Panc1 (cell line): Measurements from ENCODE around the gene FBRSL1.

Experiments used
- CTCF ChIP-seq: fragments of 450-650 bp; IDR thresholded peaks from 2 replicates; pipeline ENCODE4 v1.5.1; 2017; ENCODE audit warnings: mild to moderate bottlenecking
- POLR2AphosphoS5 ChIP-seq: IDR thresholded peaks from 2 replicates; pipeline ENCODE4 v1.6.1; 2012; ENCODE audit warnings: mild to moderate bottlenecking, low read depth, low read length, moderate library complexity

- TF ChIP-seq POLR2AphosphoS5 (no peak), CTCF (no peak)
Measured at GRCh38 chr12:132451836-132452195, 38.1 kb upstream of the FBRSL1 start.
